Epidermal melanocyte (primary cell): ENCODE results near the gene PRMT2.

Experiments
- DNase-seq: peaks from one replicate; pipeline ENCODE4 v3.0.0; 2011; ENCODE audit warnings: low spot score; ENCODE audit not compliant: insufficient read length

The PRMT2 gene

DNA sequence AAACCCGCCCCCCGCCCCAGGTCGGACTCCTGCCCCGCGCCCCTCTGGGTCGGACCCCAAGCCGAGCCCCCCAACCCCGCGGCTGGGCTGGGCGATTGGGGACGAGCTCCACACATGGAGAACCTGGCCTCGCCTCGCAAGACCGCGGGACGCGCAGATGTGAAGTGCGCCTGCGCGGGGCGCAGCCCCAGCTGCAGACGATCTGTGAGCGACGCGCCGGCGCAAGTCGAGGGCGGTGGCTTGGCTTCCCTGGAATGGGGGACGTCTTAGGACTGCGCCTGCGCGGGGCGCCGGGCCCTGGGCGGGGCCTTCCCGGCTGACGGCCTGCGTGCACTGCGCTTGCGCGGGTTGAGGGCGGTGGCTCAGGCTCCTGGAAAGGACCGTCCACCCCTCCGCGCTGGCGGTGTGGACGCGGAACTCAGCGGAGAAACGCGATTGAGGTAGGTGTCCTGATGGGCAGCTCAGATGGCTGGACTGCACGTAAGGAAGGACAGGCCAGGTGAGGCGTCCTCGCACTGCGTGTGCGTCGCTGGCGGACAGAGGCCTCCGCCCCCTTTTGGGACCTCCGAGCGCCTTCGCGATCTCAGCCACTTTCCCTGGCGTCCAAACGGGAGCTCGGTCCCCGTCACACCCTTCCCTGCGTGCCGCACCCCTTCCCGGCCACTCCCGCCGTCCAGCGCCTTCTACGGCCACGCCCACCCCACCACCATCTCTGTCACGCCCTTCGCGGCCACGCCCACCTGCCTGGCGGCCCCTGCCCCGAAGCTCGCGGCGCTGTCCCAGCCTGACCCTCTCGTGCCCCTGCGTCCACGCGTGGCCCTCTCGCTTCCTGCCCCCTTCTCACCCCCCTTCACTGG is at the start of gene PRMT2:
Gene PRMT2, plus strand, starts transcription at position 351 of the 857 bp plus-strand sequence. CDS start 1,278 bp downstream, outside the sequence.
- DNase-seq: peak; percentile 99

DNA sequence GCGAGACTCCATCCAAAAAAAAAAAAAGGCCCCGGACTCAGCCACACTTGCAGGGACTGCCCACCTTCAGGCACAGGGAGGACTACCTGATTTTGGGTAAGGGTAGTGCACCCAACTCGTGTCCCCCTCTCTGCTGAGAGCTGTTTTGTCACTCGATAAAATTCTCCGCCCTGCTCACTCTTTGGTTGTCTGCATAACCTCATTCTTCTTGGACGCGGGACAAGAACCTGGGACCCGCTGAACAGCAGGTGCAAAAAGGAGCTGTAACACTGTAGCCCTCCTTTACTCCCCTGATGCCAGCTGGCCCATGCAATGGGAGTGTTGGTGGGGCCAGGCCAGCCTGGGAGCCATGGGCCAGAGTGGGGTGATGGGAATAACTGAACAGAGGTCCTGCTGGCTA is 41.2 kb upstream of the PRMT2 start:
- no peak for DNase-seq

DNA sequence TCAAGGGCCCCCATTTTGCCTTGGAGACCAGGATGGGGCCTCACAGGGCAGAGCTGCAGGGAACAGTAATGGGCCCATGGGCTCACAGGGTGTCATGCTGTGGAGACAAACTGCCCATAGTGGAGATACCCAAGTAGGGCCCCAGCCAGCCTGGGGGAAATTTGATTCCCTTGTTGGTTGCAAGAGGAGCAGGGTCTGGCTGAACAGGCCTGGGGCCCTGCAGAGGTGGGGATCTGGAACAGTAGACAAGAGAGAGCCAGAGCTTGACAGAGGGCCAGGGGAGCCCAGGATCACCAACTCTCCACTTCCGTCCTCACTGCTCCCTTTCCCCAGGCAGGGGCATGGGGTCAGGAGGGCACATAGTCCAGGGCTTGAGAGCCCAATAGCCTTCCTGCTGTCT is 39.3 kb upstream of the PRMT2 start:
- DNase-seq: no peak

DNA sequence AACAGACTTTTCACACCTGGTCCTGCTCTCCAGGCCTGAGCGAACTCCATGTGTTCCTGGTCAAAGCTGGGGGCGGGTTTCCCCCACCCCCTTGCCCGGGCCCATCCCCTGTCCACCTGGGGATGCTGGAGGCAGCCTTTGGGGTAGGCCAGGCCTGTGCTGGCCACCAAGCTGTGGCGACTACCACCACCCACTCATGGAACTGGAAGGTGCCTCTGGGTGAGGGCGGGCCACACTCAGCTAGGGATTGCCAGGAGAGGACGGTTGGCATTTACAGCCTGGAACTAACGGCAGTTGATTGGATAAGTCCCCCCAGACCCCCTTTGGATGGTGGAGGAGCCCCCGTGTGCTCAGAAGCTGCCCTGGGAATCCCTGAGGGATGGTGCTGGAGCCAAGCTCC is 38.4 kb upstream of the PRMT2 start:
- DNase-seq: no peak

DNA sequence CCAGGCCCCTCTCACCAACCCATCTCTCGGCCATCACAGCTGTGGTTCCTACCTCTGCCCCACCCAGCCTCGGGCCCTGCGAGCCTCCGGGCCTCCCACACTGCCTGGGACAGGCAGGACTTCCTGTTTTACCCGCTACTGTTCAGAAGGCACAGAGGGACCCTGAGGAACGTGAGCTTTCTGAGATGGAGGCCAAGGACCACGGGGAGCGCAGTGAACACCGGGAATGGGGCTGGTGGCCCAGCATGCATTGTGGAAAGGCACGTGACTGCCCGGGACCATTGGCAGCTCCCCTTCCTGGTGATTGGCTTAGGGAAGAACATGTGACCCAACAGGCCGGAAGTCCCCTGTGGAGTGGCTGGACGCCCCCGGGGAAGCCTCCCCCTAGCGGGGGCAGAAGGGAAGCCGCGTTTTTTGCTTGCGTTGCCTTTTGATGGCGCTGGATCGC is 37.6 kb upstream of the PRMT2 start:
- DNase-seq: no peak

DNA sequence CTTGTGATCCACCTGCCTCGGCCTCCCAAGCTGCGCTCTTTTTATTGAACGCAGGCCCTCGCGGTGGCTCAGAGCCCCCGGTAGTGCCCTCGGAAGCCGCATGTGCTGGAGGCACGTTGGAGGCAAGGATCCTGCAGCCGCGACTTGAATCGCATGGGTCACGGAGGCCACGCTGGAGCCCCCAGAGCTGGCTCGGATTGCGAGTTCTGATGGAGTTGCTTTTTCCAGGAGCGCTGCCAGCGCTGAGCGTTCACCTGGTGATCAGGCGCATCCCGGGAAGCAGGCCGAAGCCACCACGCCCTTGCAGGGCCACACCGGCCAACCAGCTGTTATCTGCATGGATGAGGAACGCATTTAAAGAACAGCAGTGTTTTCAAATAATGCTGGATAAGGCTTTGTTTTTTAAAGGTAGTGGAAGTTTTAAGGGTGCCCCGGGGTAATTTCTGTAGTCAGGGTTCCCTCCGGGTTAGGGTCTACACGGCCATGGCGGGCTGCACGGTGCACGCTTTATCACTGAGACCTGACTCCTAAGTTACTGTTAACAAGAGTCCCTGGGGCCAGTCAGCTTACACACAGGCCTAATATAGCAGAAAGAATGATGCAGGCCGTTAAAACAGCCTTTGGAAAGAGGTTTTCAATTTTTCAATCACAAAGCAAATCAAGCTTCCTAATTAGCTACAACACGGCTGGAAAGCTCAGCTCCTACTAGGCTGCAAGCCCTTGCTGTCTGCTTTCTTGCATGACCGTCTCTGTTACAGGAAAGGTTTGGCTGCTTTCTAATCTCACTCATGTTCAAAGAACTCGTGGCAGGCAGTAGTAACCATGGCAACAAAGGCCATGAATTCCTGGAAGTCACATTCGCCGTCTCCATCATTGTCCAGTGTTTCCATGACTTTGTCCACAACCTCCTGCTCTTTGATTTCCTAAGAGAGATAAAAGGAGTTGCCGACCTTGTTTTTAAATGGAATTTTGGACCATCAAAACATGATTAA is 36.6 kb upstream of the PRMT2 start:
- DNase-seq: peak; percentile 46

DNA sequence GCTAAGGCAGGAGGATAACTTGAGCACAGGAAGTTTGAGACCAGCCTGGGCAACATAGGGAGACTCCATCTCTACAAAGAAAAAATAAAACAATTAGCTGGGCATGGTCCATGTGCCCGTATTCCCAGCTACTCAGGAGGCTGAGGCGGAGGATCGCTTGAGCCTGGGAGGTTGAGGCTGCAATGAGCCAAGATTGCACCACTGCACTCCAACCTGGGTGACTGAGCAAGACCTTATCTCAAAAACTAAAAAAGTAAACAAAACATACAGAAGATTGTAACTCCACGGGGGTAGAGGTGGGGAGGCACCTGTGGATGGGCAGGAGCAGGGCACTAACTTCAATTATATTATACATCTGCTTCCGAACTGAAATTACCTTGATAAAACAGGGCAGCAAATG is 35.2 kb upstream of the PRMT2 start:
- no peak for DNase-seq

DNA sequence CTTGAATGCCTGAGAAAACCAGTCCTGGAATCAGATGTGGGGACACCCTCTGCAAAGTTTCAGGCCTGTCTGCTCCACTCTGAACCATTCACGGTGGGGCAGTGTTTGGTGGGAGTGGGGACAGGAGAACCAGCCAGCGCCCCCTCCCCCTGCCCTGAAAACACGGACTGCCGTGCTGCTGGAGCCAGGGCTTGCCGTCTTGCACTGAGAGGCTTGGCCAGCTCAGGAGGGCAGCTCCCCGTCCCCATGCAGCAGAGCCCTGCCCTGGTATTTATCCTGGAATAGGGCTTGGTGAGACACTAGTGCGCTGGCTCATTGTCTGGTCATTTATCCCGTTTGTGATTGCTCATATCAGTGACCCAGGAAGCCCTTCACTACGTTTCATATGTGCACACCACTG is 34.5 kb upstream of the PRMT2 start:
- no peak for DNase-seq

DNA sequence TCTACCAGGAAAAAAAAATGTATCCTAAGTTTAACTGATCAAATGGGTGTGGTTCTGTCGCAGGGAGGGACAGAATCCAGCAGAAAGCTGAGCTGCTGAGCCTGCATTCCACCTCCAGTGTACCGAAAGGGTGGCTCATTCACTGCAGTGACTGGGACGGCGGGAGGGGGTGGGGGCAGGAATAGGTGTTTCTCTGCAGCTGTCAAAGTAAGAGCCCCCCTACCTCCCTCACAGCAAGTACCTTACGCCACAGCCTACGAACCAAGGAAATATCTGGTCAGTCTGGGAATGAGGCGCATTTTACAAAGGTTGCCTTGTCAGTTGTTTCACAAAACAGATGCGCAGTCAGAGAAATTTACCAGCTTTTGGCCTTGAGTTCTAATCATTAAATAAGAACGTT is 32.2 kb upstream of the PRMT2 start:
- DNase-seq: no peak

DNA sequence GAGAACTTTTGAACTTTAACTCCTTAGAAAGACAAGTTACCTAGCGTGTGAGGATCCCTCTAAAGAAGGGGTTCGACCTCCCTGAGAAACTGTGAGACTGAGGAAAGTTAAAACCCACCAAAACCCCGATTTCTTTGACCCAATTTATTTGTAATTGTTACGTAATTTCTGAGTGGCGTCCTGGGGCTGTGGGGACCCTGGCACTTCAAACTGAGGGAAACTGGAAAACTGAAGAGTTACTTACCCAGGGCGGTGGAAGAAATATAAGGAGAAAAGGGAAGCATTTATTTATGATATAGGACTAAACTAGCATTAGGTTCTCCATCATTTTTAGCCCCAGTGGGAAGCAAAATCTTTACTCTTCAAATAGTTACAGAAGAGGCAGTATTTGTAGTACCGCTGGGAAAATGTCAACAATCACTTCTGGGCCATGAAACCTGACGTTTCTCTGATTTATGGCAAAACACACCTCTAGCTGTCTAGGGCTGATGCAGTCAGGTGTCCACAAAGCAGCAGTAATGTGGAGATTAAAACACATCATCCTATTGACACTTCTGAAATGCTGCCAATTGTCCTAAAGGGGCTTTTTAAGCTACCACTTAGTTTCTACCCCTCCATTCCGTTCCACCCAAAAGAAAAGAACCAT is 31.0 kb upstream of the PRMT2 start:
- no peak for DNase-seq

DNA sequence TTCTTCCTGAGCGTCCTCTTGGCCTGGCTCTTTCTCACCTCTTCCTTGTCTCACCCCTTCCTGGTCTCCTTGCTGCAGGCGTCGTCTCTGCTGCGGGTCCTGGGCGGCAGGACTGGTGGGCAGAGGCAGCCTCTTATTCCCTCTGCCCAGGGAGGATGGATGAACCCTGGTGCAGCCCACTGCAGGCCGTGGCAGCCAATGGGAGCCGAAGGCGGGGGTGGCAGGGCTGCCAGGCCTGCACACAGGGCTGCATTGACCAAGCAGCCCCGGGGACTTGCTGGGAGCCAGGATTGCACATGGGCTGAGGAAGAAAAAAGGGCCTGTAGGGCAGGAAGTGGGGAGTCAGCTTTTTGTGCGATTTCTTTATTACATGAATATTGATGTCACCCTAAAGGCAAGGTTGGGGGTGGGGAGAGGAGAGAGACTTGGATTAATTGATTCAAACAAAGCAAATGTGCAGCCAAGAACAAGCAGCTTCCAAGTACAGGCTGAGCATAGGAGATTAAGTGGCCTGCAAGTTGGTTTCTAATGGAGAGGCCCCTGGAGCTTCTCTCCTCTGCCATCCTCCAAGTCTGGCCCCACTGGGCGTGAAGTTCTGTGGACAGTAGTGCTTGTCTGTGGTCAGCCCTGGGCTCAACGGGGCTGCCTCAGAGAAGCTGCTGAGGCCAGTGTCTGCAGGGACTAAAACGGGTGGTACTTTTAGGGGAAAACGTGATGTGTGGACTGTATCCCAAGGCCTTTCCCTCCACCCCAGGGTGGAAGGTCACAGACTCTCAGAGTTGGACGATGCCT is 30.3 kb upstream of the PRMT2 start, which contains the start of gene S100B:
Gene S100B, minus strand, starts transcription at position 108 of the 792 bp plus-strand sequence. CDS start 2,667 bp downstream, outside the sequence.
- DNase-seq: peak; percentile 70

DNA sequence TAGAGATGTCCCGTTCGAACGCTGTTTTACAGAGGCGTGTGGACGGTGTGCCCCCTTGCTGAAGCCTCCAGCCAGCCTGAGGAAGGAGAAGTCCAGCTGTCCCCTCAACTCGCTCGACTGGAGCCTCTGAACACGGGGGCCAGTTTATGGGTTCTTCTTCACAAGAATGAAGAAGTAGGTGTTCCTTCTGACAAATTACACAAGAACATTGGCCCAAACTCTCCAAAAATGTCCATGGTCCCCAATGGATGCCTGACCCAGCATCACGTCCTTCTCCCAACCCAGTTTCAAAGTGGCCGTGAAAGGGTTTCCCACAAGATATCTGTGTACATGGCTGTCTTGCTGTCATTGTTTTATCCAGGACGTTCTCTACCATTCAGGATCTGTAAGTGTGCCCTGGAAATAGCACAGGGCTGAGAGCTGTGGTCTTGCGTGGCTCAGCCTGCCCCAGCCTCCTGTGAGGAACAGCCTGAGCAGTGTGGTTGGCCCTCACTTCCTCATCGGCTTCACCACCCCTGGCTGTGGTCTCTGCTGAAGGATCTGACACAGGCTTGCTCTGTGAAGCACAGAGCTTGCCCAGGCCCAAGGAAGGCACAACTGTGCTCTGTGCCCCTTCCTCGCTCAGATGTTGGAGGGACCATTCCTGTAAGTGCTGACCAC is 29.6 kb upstream of the PRMT2 start:
- DNase-seq: no peak

DNA sequence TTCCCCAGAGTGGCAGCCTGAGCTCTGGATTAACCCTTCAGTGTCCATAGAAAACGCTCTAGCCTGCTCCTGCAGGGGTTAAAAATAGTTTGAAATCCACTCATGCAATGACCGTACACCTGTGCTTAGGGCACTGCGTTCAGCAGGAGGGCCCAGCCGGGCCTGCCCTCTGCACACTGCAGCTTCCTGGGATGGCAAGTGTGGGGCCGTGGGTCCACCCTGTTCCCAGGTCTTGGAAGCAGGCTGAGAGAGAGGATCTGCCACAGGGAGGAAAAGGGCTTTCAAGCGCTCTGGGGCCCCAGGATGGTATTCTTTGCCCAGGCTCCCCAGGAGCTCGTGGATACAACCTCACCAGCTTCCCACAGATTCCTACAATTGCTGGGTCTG is 29.1 kb upstream of the PRMT2 start:
- DNase-seq: no peak

DNA sequence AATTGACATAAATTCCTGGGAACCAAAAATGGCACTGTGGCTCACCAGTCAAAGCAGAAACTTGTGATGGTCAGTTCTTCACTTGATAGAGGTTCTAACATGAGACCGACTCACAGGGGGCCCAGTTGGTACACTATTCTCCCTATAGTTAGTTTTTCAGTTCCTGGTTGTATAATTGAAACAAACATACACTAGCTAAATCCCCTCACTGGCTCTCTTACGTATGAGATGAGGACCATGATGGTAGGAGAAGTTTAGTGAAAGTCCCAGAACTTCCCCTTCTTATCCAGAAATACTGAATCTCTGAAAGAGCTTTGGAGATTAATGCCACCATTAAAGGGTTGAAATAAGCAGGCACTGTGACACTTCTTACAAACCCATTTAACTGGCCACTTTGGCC is 27.8 kb upstream of the PRMT2 start:
- DNase-seq: no peak

DNA sequence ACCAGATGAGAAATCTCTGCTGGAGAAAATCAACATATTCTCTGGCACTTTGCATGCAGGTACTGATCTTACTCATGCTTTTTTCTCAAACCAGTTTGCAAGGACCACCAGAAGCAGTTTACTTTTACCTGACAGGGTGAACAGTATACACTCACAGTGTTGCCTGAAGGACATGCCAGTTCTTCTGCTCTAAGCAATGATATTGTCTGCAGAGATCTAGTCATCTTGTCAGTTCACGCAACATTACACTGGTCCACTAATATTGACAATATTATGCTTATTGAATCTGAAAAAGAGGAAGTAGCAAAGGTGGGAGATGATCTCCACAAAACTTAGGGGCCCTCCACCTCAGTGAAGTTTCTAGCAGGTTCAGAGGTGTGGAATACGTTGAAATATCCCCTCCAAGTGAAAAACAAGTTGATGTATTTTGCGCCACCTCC is 26.8 kb upstream of the PRMT2 start:
- no peak for DNase-seq

DNA sequence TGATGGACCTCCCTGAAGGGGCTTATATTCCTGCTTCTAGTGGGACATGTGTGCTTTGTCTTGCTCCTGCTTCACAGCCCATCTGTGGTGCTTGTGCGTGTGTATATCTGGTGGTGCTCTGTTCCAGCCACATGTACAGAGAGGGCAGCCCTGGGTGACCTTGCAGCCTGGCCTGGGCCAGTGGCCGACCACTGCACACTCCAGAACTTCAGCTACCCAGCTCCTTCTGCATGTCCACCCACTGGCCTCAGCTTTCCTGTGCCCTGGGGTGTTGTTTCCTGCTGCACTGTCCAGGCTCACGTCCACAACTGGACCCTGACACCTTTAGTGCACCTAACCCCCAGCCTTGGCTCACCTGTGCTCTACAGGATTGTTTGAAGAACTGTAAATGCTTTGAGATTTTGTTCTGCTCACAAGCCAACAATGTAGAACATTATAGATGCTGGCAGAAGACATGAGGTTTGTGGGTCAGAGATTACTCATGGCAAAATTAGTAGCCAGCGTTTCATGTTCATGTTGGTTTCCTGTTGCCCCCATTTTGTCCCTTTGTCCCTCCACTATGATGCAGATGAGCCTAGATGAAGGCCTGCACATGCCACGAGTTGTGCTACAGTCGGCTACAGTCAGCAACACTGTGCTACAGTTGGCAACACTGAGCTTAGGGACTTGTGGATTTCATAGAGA is 25.3 kb upstream of the PRMT2 start:
- no peak for DNase-seq

DNA sequence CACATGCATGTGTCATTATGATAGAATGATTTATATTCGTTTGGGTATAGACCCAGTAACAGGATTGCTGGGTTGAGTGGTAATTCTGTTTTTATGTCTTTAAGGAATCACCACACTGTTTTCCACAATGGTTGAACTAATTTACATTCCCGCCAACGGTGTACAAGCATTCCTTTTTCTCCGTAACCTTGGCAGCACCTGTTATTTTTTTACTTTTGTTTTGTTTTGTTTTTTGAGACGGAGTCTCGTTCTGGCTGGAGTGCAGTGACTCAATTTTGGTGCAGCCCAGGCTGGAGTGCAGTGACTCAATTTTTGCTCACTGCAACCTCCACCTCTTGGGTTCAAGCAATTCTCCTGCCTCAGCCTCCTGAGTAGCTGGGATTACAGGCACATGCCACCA is 22.1 kb upstream of the PRMT2 start:
- no peak for DNase-seq

DNA sequence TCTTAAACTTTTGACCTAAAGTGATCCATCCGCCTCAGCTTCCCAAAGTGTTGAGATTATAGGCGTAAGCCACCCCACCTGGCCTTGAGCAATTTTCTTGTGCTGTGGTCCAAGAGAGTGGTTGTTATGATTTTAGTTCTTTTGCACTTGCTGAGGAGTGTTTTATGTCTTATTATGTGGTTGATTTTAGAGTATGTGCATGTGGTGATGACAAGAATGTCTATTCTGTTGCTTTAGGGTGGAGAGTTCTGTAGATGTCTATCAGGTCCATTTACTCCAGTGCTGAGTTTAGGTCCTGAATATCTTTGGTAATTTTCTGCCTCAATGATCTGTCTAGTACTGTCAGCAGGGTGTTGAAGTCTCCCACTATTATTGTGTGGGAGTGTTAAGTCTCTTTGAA is 19.4 kb upstream of the PRMT2 start:
- DNase-seq: no peak

DNA sequence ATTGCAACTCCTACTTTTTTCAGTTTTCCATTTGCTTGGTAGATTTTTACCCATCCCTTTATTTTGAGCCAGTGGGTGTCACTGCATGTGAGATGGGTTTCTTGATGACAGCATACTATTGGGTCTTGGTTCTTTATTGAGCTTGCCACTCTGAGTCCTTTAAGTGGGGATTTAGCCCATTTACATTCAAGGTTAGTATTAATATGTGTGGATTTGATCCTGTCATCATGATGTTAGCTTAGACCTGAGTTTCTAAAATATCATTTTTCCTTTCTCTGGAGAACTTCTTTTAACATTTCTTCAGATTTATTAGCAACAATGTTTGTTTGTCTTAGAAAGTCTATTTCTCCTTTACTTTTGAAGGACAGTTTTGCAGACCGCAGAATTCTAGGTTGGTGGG is 18.8 kb upstream of the PRMT2 start:
- no peak for DNase-seq
